SK-N-MC (cell line): ENCODE data around the gene C11orf71.

Source experiments
- DNase-seq: peaks from one replicate; pipeline ENCODE4 v3.0.0-alpha.2; 2011; ENCODE audit warnings: low read depth, low spot score
- H3K27ac ChIP-seq: fragments of 200-600 bp; sonication (generic); 2 replicates; pipeline ENCODE4 v1.5.1; 2016; ENCODE audit warnings: mixed run types
- H3K36me3 ChIP-seq: fragments of 200-600 bp; sonication (generic); 2 replicates; pipeline ENCODE4 v1.6.1; 2017; ENCODE audit warnings: antibody characterized with exemption, low read length, mixed read lengths; ENCODE audit not compliant: insufficient read depth
- H3K4me3 ChIP-seq: fragments of 200-600 bp; sonication (generic); 2 replicates; pipeline ENCODE4 v1.5.1; 2016
- H3K9ac ChIP-seq: fragments of 200-600 bp; sonication (generic); 2 replicates; pipeline ENCODE4 v1.8.0; 2017; ENCODE audit warnings: mixed run types, mixed read lengths; ENCODE audit not compliant: insufficient read length
- H3K9me3 ChIP-seq: fragments of 200-600 bp; sonication (generic); 2 replicates; pipeline ENCODE4 v1.6.1; 2017; ENCODE audit warnings: low read depth, mild to moderate bottlenecking, antibody characterized with exemption, low read length, moderate library complexity, mixed read lengths
- EZH2 ChIP-seq: fragments of 200-600 bp; sonication (generic); IDR thresholded peaks from one replicate; pipeline ENCODE4 v1.6.1; 2017; ENCODE audit warnings: antibody characterized with exemption
- FOXP2 ChIP-seq: optimal IDR thresholded peaks from 2 replicates; pipeline ENCODE3; 2011; ENCODE audit warnings: mild to moderate bottlenecking, moderate library complexity; ENCODE audit not compliant: insufficient read depth; ENCODE audit errors: extremely low read length, control extremely low read depth
- POLR2AphosphoS5 ChIP-seq: IDR thresholded peaks from 2 replicates; pipeline ENCODE4 v1.6.1; 2012; ENCODE audit warnings: mild to moderate bottlenecking, low read depth, low read length, borderline replicate concordance

Gene C11orf71

GRCh38 chr11:114400216-114400914 lies at the start of gene C11orf71, which contains the start of gene RBM7:
TSS of gene C11orf71 (minus strand) at chr11:114400511. CDS start at chr11:114400331, 180 bp downstream.
TSS of gene RBM7 (plus strand) at chr11:114400666. CDS start at chr11:114400672, 6 bp downstream.
- Histone ChIP-seq H3K36me3 (peaks cover 25% of the 10 kb centered on the region), H3K4me3 (peak within 1 kb of the TSS; percentile 99), H3K9me3 (no peaks in the 10 kb centered on the region), H3K9ac (peak within 1 kb of the TSS; percentile 99), H3K27ac (peak within 1 kb of the TSS; percentile 91)
- TF ChIP-seq EZH2 (no peak), POLR2AphosphoS5 (peak; percentile 98), FOXP2 (peak; percentile 78)
- peak; percentile 59 for DNase-seq

- no peak for TF ChIP-seq EZH2
- TF ChIP-seq FOXP2 = no peak
- no peak for TF ChIP-seq POLR2AphosphoS5
- peaks cover 39% of the 10 kb centered on the region for H3K36me3 ChIP-seq
- no peak for DNase-seq
These were observed 49.5 kb upstream of the C11orf71 start for GRCh38 chr11:114449845-114450244.

GRCh38 chr11:114448749-114449482 lies 48.6 kb upstream of the C11orf71 start:
- TF ChIP-seq EZH2 (no peak), FOXP2 (no peak), POLR2AphosphoS5 (no peak)
- peak overlapping the region; percentile 94; the same call in 1 of the 2 replicates for H3K27ac ChIP-seq
- no peak for DNase-seq
- H3K9ac ChIP-seq = no peak overlapping the region
- H3K4me3 ChIP-seq = no peak overlapping the region
- no peaks in the 10 kb centered on the region for H3K9me3 ChIP-seq
- peaks cover 48% of the 10 kb centered on the region for H3K36me3 ChIP-seq

More at GRCh38 chr11:114449845-114450244, 49.5 kb upstream of the C11orf71 start:
- H3K27ac ChIP-seq = no peak overlapping the region
- no peak overlapping the region for H3K4me3 ChIP-seq
- H3K9ac ChIP-seq = no peak overlapping the region
- no peaks in the 10 kb centered on the region for H3K9me3 ChIP-seq

- Histone ChIP-seq H3K9ac (peak overlapping the region; percentile 52), H3K36me3 (peaks cover 51% of the 10 kb centered on the region), H3K9me3 (no peaks in the 10 kb centered on the region), H3K27ac (peak overlapping the region; percentile 94), H3K4me3 (no peak overlapping the region)
- TF ChIP-seq FOXP2 (no peak), POLR2AphosphoS5 (no peak), EZH2 (no peak)
- peak; percentile 44 for DNase-seq
These were observed 47.6 kb upstream of the C11orf71 start for GRCh38 chr11:114447892-114448291.

GRCh38 chr11:114447444-114447843 lies 47.1 kb upstream of the C11orf71 start:
- DNase-seq = no peak
- Histone ChIP-seq H3K27ac (peak overlapping the region; percentile 94), H3K9me3 (no peaks in the 10 kb centered on the region), H3K36me3 (peaks cover 51% of the 10 kb centered on the region), H3K9ac (peak overlapping the region; percentile 40), H3K4me3 (no peak overlapping the region)
- TF ChIP-seq FOXP2 = no peak
- TF ChIP-seq POLR2AphosphoS5 = no peak
- no peak for TF ChIP-seq EZH2

- no peaks in the 10 kb centered on the region for H3K9me3 ChIP-seq
- no peak overlapping the region for H3K9ac ChIP-seq
- no peak overlapping the region for H3K4me3 ChIP-seq
- H3K36me3 ChIP-seq = peaks cover 29% of the 10 kb centered on the region; the same call in 1 of the 2 replicates
- no peak for DNase-seq
- no peak overlapping the region for H3K27ac ChIP-seq
- TF ChIP-seq POLR2AphosphoS5 (no peak), EZH2 (no peak), FOXP2 (no peak)
These were observed 42.2 kb upstream of the C11orf71 start for GRCh38 chr11:114442536-114442935.

- Histone ChIP-seq H3K9ac (no peak overlapping the region), H3K36me3 (peaks cover 26% of the 10 kb centered on the region; the same call in 1 of the 2 replicates), H3K27ac (no peak overlapping the region), H3K9me3 (no peaks in the 10 kb centered on the region), H3K4me3 (no peak overlapping the region)
- DNase-seq = no peak
- TF ChIP-seq EZH2 (no peak), POLR2AphosphoS5 (no peak), FOXP2 (no peak)
These were observed 41.6 kb upstream of the C11orf71 start for GRCh38 chr11:114441921-114442320.

GRCh38 chr11:114440971-114441763 lies 40.9 kb upstream of the C11orf71 start:
- Histone ChIP-seq H3K4me3 (peak overlapping the region; percentile 94; the same call in 1 of the 2 replicates), H3K27ac (no peak overlapping the region), H3K9me3 (no peaks in the 10 kb centered on the region), H3K9ac (no peak overlapping the region), H3K36me3 (peaks cover 21% of the 10 kb centered on the region; the same call in 1 of the 2 replicates)
- TF ChIP-seq POLR2AphosphoS5 (no peak), FOXP2 (no peak)
- DNase-seq = no peak
